Peyer's patch (tissue), 4 donors: ENCODE data around the gene ZBTB46. TPM values are rescaled to one million over a fixed set of nuclear protein-coding genes. Genes with fewer than 3 reads are reported as not detected.

Source experiments
- DNase-seq, 3 donors: peaks; one replicate each; pipeline ENCODE4 v3.0.0-alpha.2; 2017 to 2019
- H3K27ac ChIP-seq, 4 donors: fragments of 200-600 bp; sonication (generic); one replicate each; pipeline ENCODE4 v1.5.1; 2016 to 2019
- H3K27me3 ChIP-seq, 2 donors: fragments of 200-600 bp; sonication (generic); one replicate each; pipeline ENCODE4 v1.5.1; 2019
- H3K36me3 ChIP-seq, 3 donors: fragments of 200-600 bp; sonication (generic); one replicate each; pipeline ENCODE4 v1.5.1; 2016 to 2019
- H3K4me1 ChIP-seq, 4 donors: fragments of 200-600 bp; sonication (generic); one replicate each; pipeline ENCODE4 v1.5.1; 2016 to 2019
- H3K4me3 ChIP-seq, 4 donors: fragments of 200-600 bp; sonication (generic); 1 replicate in 3 of 4; 2 replicates in 1 of 4; pipeline ENCODE4 v1.5.1; 2016 to 2019; ENCODE audit warnings: mild to moderate bottlenecking in 1 of 4
- H3K9me3 ChIP-seq, 4 donors: fragments of 200-600 bp; sonication (generic); one replicate each; pipeline ENCODE4 v1.5.1; 2016 to 2019; ENCODE audit warnings: mild to moderate bottlenecking in 1 of 4
- POLR2A ChIP-seq, 2 donors: fragments of 450-650 bp; IDR thresholded peaks; one replicate each; pipeline ENCODE4 v1.5.1; 2017; ENCODE audit warnings: antibody characterized with exemption in 2 of 2, mild to moderate bottlenecking in 2 of 2, moderate library complexity in 2 of 2
- total RNA-seq, 4 donors: library from RNA; depleted of rRNA; stranded (reverse); fragments of >200 nt; gene quantifications; one replicate each; pipeline ENCODE4 v1.1.0, GENCODE V29; 2016
- TF ChIP-seq, protein P1 (sequence below), 6 experiments: fragments of 450-650 bp in 4 of 6; fragments of 200-600 bp in 2 of 6; sonication (generic) in 1 of 6; IDR thresholded peaks; one replicate each; pipeline ENCODE4 v1.5.1; 2017 to 2019; ENCODE audit warnings: antibody characterized with exemption in 6 of 6, mild to moderate bottlenecking in 3 of 6, moderate library complexity in 1 of 6

Gene ZBTB46
- total RNA-seq, 4 donors from 2014 or later, result 1.9 to 33.0 (median 4.4) TPM

DNA sequence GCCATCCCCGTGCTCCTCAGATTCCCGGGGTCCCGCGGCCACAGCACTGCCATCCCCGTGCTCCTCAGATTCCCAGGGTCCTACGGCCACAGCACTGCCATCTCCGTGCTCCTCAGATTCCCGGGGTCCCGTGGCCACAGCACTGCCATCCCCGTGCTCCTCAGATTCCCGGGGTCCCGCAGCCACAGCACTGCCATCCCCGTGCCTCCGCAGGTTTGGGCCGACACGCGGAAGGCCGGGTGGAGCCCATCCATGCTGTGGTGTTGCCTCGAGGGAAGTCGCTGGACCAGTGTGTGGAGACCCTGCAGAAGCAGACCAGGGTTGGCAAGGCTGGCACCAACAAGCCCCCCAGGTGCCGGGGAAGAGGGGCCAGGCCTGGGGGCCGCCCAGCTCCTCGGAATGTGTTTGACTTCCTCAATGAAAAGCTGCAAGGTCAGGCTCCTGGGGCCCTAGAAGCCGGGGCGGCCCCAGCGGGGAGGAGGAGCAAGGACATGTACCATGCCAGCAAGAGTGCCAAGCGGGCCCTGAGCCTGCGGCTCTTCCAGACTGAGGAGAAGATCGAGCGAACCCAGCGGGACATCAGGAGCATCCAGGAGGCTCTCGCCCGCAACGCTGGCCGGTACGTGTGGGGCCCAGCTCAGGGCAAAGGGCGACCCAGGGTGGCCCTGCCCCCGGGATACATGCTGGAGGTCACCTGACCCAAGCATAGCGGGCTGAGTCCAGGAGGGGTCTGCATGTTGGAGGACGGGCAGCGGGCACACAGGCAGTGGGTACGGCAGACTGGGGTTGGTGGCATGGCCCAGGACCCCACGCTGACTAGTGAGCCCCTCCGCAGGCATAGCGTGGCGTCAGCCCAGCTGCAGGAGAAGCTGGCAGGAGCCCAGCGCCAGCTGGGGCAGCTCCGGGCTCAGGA lies 95.9 kb downstream of the ZBTB46 start:
- TF ChIP-seq, protein P1, sequence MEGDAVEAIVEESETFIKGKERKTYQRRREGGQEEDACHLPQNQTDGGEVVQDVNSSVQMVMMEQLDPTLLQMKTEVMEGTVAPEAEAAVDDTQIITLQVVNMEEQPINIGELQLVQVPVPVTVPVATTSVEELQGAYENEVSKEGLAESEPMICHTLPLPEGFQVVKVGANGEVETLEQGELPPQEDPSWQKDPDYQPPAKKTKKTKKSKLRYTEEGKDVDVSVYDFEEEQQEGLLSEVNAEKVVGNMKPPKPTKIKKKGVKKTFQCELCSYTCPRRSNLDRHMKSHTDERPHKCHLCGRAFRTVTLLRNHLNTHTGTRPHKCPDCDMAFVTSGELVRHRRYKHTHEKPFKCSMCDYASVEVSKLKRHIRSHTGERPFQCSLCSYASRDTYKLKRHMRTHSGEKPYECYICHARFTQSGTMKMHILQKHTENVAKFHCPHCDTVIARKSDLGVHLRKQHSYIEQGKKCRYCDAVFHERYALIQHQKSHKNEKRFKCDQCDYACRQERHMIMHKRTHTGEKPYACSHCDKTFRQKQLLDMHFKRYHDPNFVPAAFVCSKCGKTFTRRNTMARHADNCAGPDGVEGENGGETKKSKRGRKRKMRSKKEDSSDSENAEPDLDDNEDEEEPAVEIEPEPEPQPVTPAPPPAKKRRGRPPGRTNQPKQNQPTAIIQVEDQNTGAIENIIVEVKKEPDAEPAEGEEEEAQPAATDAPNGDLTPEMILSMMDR (IDR thresholded peaks at IDR 0.05), result no peak
- no peak for TF ChIP-seq POLR2A (IDR thresholded peaks at IDR 0.05)
- no peak overlapping the region for H3K4me3 ChIP-seq
- H3K9me3 ChIP-seq, result no peaks in the 10 kb centered on the region
- H3K36me3 ChIP-seq, result peaks cover 0 to 35% (median 0%) of the 10 kb centered on the region in 3 donors
- H3K27me3 ChIP-seq, result no peaks in the 10 kb centered on the region
- peaks cover 0 to 39% (median 29%) of the 10 kb centered on the region in 4 donors for H3K4me1 ChIP-seq
- H3K27ac ChIP-seq, result peak overlapping the region in 1 of 4 donors; percentile 88
- DNase-seq, result peak in 1 of 3 donors; percentile 48

DNA sequence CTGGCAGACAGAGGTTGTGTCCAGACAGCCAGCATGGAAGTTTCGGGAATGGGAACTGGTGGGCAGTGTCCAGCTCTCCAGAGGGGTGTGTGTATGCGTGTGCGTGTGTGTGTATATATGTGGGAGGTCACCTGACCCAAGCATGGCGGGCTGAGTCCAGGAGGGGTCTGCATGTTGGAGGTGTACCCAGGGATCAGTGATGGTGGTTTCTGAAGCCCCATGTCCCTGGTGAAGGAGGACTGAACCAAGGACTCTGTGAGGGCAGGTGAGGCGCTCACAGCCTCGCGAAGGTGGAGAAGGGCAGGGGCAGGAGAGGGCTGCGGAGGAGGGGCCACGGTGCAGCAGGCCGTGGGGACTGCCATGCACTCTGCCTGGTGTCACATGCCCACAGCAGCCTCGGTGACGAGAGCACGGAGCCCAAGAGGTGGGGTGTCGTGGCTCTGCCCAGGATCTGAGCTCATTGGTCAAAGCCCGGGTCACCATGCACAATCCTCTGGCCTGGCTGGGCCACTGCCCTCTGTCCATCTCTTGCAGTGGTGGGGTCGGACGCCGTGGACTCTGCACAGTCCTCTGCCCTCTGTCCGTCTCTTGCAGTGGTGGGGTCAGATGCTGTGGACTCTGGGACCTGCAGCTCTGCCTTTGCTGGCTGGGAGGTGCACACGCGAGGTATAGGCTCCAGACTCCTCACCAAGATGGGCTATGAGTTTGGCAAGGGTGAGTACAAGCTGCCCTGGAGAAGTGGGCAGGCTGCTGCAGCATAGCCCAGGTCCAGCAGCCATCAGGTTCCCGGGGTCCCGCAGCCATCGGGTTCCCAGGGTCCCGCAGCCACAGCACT lies 96.7 kb downstream of the ZBTB46 start:
- H3K4me3 ChIP-seq, result no peak overlapping the region
- H3K27me3 ChIP-seq, result no peaks in the 10 kb centered on the region
- no peak overlapping the region for H3K27ac ChIP-seq
- no peaks in the 10 kb centered on the region for H3K9me3 ChIP-seq
- DNase-seq, result no peak
- no peak for TF ChIP-seq POLR2A (IDR thresholded peaks at IDR 0.05)
- TF ChIP-seq, protein P1 (IDR thresholded peaks at IDR 0.05), result no peak
- peaks cover 0 to 37% (median 0%) of the 10 kb centered on the region in 3 donors for H3K36me3 ChIP-seq
- H3K4me1 ChIP-seq, result peaks cover 0 to 42% (median 29%) of the 10 kb centered on the region in 4 donors

DNA sequence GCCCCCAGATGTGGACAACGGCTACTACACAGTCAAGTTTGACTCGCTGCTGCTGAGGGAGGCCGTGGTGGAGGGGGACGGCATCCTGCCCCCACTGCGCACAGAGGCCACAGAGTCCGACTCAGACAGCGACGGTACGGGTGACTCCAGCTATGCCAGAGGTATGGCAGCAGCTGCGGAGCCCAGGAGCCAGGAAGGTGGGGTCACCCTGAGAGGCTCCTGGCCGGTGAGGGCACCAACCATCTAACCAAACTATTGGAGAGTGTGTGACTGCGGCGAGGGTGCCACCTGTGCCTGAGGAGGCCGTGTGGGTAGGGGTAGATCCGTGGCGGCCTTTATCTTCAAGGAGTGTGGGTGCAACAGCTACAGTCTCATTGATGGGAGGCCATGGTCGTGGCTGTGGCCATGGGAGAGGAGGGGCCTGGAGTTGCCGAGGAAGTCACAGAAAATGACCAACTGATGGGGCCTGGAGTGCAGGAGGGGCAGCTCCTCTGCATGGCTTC lies 97.4 kb downstream of the ZBTB46 start:
- Histone ChIP-seq H3K36me3 (peaks cover 0 to 37% (median 0%) of the 10 kb centered on the region in 3 donors), H3K27ac (no peak overlapping the region), H3K9me3 (no peaks in the 10 kb centered on the region), H3K27me3 (no peaks in the 10 kb centered on the region), H3K4me3 (no peak overlapping the region), H3K4me1 (peaks cover 0 to 37% (median 29%) of the 10 kb centered on the region in 4 donors)
- no peak for TF ChIP-seq POLR2A (IDR thresholded peaks at IDR 0.05)
- TF ChIP-seq, protein P1 (IDR thresholded peaks at IDR 0.05), result no peak
- DNase-seq, result no peak

DNA sequence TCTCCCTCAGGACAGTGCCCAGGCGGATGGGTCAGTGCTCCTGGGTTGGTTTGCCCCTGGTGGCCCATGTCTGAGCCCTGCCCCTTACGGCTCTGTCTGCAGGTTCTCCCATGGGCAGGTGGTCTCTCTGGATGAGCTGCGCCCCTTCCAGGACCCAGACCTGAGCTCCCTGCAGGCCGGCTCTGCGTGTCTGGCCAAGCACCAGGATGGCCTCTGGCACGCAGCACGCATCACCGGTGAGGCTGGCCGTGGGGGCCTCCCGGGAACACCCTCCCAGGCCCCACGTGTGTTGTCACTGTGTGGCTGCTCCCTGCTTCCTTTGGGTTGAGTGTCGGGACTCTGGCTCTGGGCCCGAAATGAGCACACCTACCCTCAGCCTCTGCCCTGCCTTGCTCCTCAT lies 97.9 kb downstream of the ZBTB46 start:
- DNase-seq, result no peak
- no peak for TF ChIP-seq POLR2A (IDR thresholded peaks at IDR 0.05)
- TF ChIP-seq, protein P1 (IDR thresholded peaks at IDR 0.05), result no peak
- Histone ChIP-seq H3K36me3 (peaks cover 0 to 37% (median 0%) of the 10 kb centered on the region in 3 donors), H3K4me1 (peaks cover 0 to 36% (median 28%) of the 10 kb centered on the region in 4 donors), H3K27ac (no peak overlapping the region), H3K27me3 (no peaks in the 10 kb centered on the region), H3K4me3 (no peak overlapping the region), H3K9me3 (no peaks in the 10 kb centered on the region)
